ENCODE results near the gene SHANK3.
"Not testable (repeated sequence)": the region's sequence is repeated elsewhere in the genome, so short reads cannot be mapped to it uniquely, and the experiment has no call there.

GRCh38 chr22:50643021-50643820 is 29.4 kb upstream of the SHANK3 start:
- not testable (repeated sequence) for TF ChIP-seq CTCF (IDR thresholded peaks at IDR 0.05; ENCODE audit: insufficient read depth, low read depth, low read length); EZH2 (IDR thresholded peaks at IDR 0.05; ENCODE audit: insufficient read depth, low read length)
